Measurements from ENCODE around the gene GNAT3.

DNA sequence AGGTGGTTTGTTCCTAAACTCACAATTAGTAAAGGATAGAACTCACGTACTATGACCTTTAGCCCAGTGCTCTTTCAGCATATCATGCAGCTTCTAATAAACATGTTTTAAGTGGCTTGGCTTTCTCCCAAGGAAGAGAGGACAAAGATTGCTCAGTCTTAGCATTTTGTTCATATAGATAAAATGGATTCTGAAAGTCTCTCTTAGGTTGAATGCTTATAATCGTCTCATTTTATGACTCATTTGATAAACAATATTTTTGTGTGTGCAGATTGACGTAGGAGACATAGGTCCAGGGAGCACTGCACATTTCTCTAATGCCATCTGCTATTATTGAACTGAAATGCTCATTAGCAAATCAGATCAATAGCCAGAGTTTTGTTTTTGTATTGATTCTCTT, 44.8 kb downstream of the GNAT3 start:
- TF ChIP-seq GATA3 (IDR thresholded peaks at IDR 0.05; ENCODE audit: low read depth, low read length) (no peak), GATA2 (IDR thresholded peaks at IDR 0.05; ENCODE audit: low read depth, low read length) (no peak)
